ENCODE results near the gene FAM13A. TPM values are rescaled to one million over a fixed set of nuclear protein-coding genes. Genes with fewer than 3 reads are reported as not detected.

FAM13A gene
- total and polyA plus RNA-seq, 8 donors, result 6.0 to 132 (median 45.7) TPM

- H3K4me1 ChIP-seq, result peaks cover 4 to 58% (median 32%) of the 10 kb centered on the region in 4 donors
- intact Hi-C loops (cut with DNase I; ENCODE audit: low total_unique reads), result no loop called here
- peak overlapping the region in 3 of 5 donors; percentile 54 to 63 (median 60) for H3K27ac ChIP-seq
- H3K36me3 ChIP-seq, result peaks cover 0 to 10% (median 4%) of the 10 kb centered on the region in 4 donors
- no peaks in the 10 kb centered on the region for H3K27me3 ChIP-seq
- 41 to 61% (median 55%) methylated on average over 5 of the region's 5 CpGs for WGBS, 5 donors
- H3K9me3 ChIP-seq, result no peaks in the 10 kb centered on the region
- peak; percentile 41 to 77 (median 74) for TF ChIP-seq POLR2AphosphoS5 (IDR thresholded peaks at IDR 0.05)
- TF ChIP-seq POLR2A (IDR thresholded peaks at IDR 0.05), result no peak
- TF ChIP-seq, protein P1, sequence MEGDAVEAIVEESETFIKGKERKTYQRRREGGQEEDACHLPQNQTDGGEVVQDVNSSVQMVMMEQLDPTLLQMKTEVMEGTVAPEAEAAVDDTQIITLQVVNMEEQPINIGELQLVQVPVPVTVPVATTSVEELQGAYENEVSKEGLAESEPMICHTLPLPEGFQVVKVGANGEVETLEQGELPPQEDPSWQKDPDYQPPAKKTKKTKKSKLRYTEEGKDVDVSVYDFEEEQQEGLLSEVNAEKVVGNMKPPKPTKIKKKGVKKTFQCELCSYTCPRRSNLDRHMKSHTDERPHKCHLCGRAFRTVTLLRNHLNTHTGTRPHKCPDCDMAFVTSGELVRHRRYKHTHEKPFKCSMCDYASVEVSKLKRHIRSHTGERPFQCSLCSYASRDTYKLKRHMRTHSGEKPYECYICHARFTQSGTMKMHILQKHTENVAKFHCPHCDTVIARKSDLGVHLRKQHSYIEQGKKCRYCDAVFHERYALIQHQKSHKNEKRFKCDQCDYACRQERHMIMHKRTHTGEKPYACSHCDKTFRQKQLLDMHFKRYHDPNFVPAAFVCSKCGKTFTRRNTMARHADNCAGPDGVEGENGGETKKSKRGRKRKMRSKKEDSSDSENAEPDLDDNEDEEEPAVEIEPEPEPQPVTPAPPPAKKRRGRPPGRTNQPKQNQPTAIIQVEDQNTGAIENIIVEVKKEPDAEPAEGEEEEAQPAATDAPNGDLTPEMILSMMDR (IDR thresholded peaks at IDR 0.05), result no peak
- no peak for TF ChIP-seq EP300 (IDR thresholded peaks at IDR 0.05)
- peak in 1 of 2 donors; percentile 72 for DNase-seq
- no peak overlapping the region for H3K4me3 ChIP-seq
Measured at GRCh38 chr4:88803600-88804096, 253.3 kb downstream of the FAM13A start.

DNA sequence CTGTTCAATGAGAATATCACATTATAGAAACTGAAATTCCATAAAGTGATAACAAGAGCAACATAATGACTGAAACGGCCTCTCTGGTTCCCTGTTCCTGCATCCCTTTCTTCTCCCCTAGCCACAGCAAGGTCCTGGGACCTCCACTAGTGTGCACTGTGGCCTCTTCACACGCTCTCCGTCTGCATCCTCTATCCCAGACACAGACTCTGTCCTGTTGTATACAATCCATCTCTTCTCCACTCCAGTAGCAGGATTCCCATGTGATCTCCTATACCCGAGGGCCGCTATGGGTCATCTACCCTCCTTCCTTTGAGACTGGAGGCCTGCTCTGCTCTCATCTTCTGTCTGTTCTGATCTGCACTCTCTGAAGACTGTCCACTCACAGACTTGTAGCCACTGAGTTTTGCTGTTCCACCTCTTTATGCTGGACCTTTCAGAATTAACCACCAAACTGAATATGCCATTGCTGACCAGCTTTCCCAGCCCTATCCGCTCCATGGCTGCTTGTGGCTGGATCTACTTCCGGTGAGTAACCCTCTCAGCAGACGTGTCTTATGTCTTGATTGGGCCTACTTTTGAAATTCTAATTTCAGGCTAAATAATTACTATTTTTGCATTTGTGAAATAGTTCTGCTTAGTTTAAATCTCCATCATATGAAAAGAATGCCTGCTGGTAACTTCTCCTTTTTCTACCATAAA, 254.2 kb downstream of the FAM13A start:
- TF ChIP-seq EP300 (IDR thresholded peaks at IDR 0.05) (no peak), POLR2AphosphoS5 (IDR thresholded peaks at IDR 0.05) (no peak), POLR2A (IDR thresholded peaks at IDR 0.05) (no peak)
- TF ChIP-seq, protein P1 (IDR thresholded peaks at IDR 0.05), result no peak

DNA sequence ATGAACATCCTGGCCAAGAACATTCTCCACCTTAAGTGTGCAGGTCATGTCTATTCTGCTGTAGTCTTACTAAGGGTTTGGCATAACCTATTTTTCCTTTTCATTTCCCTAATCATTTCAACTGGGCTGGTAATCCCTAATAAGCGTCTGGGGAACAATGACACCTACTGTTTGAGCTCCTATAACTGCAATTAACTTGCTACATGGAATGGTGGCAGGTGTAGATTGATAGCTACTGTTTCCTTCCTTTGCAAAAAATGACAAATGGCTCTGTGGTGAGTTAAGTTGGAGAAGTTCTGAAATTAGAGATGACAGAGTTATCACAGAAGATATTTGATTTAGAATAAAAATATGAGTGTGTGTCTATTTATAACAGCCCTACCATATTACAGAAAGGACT, 254.8 kb downstream of the FAM13A start:
- no peaks in the 10 kb centered on the region for H3K9me3 ChIP-seq
- no peaks in the 10 kb centered on the region for H3K27me3 ChIP-seq
- no peak overlapping the region for H3K4me3 ChIP-seq
- peaks cover 0 to 10% (median 5%) of the 10 kb centered on the region in 4 donors for H3K36me3 ChIP-seq
- TF ChIP-seq, protein P1 (IDR thresholded peaks at IDR 0.05), result no peak
- TF ChIP-seq POLR2A (IDR thresholded peaks at IDR 0.05), result no peak
- TF ChIP-seq EP300 (IDR thresholded peaks at IDR 0.05), result no peak
- no peak for TF ChIP-seq POLR2AphosphoS5 (IDR thresholded peaks at IDR 0.05)
- H3K4me1 ChIP-seq, result peaks cover 4 to 43% (median 25%) of the 10 kb centered on the region in 4 donors
- H3K27ac ChIP-seq, result peak overlapping the region in 2 of 5 donors; percentile 55 to 60
- WGBS, 5 donors, result 37 to 50% (median 43%) methylated on average over 1 of the region's 1 CpG
- intact Hi-C loops (cut with DNase I; ENCODE audit: low total_unique reads), result no loop called here
- DNase-seq, result no peak

More for the DNA sequence above, 254.2 kb downstream of the FAM13A start:
- Histone ChIP-seq H3K9me3 (no peaks in the 10 kb centered on the region), H3K4me1 (peaks cover 4 to 49% (median 28%) of the 10 kb centered on the region in 4 donors), H3K36me3 (peaks cover 0 to 10% (median 4%) of the 10 kb centered on the region in 4 donors), H3K4me3 (no peak overlapping the region), H3K27ac (peak overlapping the region in 3 of 5 donors; percentile 39 to 60 (median 55)), H3K27me3 (no peaks in the 10 kb centered on the region)
- WGBS, 5 donors, result 83 to 91% (median 91%) methylated on average over 8 of the region's 8 CpGs
- no peak for DNase-seq
- intact Hi-C loops (cut with DNase I; ENCODE audit: low total_unique reads), result no loop called here

DNA sequence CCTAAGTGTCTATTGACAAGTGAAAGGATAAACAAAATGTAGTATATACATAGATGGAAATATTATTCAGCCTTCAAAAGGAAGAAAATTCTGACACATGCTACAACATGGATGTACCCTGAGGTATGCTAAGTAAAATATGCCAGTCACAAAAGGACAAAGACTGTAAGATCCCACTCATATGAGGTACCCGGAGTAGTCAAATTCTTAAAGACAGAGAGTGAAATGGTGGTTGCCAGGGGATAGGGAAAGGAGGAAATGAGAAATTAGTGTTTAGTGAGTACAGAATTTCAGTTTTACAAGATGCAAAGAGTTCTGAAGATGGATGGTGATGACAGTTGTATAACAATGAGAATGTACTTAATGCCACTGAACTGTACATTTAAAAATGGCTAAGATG, 257.1 kb downstream of the FAM13A start:
- intact Hi-C loops (cut with DNase I; ENCODE audit: low total_unique reads), result no loop called here
- Histone ChIP-seq H3K4me1 (peaks cover 4 to 30% (median 23%) of the 10 kb centered on the region in 4 donors), H3K27ac (no peak overlapping the region), H3K36me3 (peaks cover 0 to 10% (median 5%) of the 10 kb centered on the region in 4 donors), H3K9me3 (no peaks in the 10 kb centered on the region), H3K4me3 (no peak overlapping the region), H3K27me3 (no peaks in the 10 kb centered on the region)
- no peak for TF ChIP-seq POLR2A (IDR thresholded peaks at IDR 0.05)
- TF ChIP-seq, protein P1 (IDR thresholded peaks at IDR 0.05), result no peak
- no peak for TF ChIP-seq EP300 (IDR thresholded peaks at IDR 0.05)
- TF ChIP-seq POLR2AphosphoS5 (IDR thresholded peaks at IDR 0.05), result no peak
- WGBS, 5 donors, result 91 to 96% (median 94%) methylated on average over 1 of the region's 1 CpG
- no peak for DNase-seq
